ENCODE data around the gene C2orf72.

C2orf72 gene

GRCh38 chr2:231041061-231041689, 3.9 kb downstream of the C2orf72 start:
- no peak for TF ChIP-seq CTCF (IDR thresholded peaks at IDR 0.05; ENCODE audit: insufficient read depth, low read depth, low read length, missing control alignments)
- no peak for DNase-seq (ENCODE audit: low read depth)
- H3K4me3 ChIP-seq (ENCODE audit: low read length): no peak overlapping the region

GRCh38 chr2:231043796-231044195, 6.5 kb downstream of the C2orf72 start:
- no peak for TF ChIP-seq CTCF (IDR thresholded peaks at IDR 0.05; ENCODE audit: insufficient read depth, low read depth, low read length, missing control alignments)
- H3K4me3 ChIP-seq (ENCODE audit: low read length): no peak overlapping the region
- DNase-seq (ENCODE audit: low read depth): no peak

GRCh38 chr2:231046916-231047273, 9.6 kb downstream of the C2orf72 start:
- no peak overlapping the region for H3K4me3 ChIP-seq (ENCODE audit: low read length)

GRCh38 chr2:231047274-231047922, 10.1 kb downstream of the C2orf72 start:
- no peak for TF ChIP-seq CTCF (IDR thresholded peaks at IDR 0.05; ENCODE audit: insufficient read depth, low read depth, low read length, missing control alignments)
- no peak for DNase-seq (ENCODE audit: low read depth)
- H3K4me3 ChIP-seq (ENCODE audit: low read length): no peak overlapping the region

More at GRCh38 chr2:231046916-231047273, 9.6 kb downstream of the C2orf72 start:
- no peak for TF ChIP-seq CTCF (IDR thresholded peaks at IDR 0.05; ENCODE audit: insufficient read depth, low read depth, low read length, missing control alignments)
- no peak for DNase-seq (ENCODE audit: low read depth)

GRCh38 chr2:231047923-231048915, 10.9 kb downstream of the C2orf72 start:
- no peak for TF ChIP-seq CTCF (IDR thresholded peaks at IDR 0.05; ENCODE audit: insufficient read depth, low read depth, low read length, missing control alignments)
- DNase-seq (ENCODE audit: low read depth): no peak
- H3K4me3 ChIP-seq (ENCODE audit: low read length): no peak overlapping the region

GRCh38 chr2:231049286-231050017, 12.1 kb downstream of the C2orf72 start:
- no peak for DNase-seq (ENCODE audit: low read depth)
- H3K4me3 ChIP-seq (ENCODE audit: low read length): no peak overlapping the region
- TF ChIP-seq CTCF (IDR thresholded peaks at IDR 0.05; ENCODE audit: insufficient read depth, low read depth, low read length, missing control alignments): no peak

Data from epithelial cell of esophagus (primary cell).